ENCODE measurements around the gene SEMA4F. TPM values are rescaled to one million over a fixed set of nuclear protein-coding genes. Genes with fewer than 3 reads are reported as not detected.
"Not testable (repeated sequence)": the region's sequence is repeated elsewhere in the genome, so short reads cannot be mapped to it uniquely, and the experiment has no call there.

The SEMA4F gene
- total and polyA plus RNA-seq, 7 donors: 0.59 to 5.7 (median 2.0) TPM

GRCh38 chr2:74628538-74629105 lies 25.4 kb upstream of the SEMA4F start:
- Histone ChIP-seq H3K4me1 (no peaks in the 10 kb centered on the region), H3K36me3 (ENCODE audit: insufficient read depth in 1 of 2, low read depth in 1 of 2) (no peaks in the 10 kb centered on the region), H3K27ac (no peak overlapping the region), H3K4me3 (no peak overlapping the region), H3K9me3 (no peaks in the 10 kb centered on the region), H3K27me3 (ENCODE audit: insufficient read depth in 3 of 3, low read length in 2 of 3) (no peaks in the 10 kb centered on the region)
- intact Hi-C loops (cut with DNase I): no loop called here
- WGBS, 3 donors: 61 to 72% (median 71%) methylated on average over 3 of the region's 3 CpGs
- TF ChIP-seq CTCF (IDR thresholded peaks at IDR 0.05): no peak
- no peak for DNase-seq
- ATAC-seq: no peak

GRCh38 chr2:74630454-74630853 lies 23.6 kb upstream of the SEMA4F start:
- H3K4me1 ChIP-seq; H3K4me3 ChIP-seq; H3K36me3 ChIP-seq (ENCODE audit: insufficient read depth in 1 of 2, low read depth in 1 of 2); ATAC-seq; H3K27me3 ChIP-seq (ENCODE audit: insufficient read depth in 3 of 3, low read length in 2 of 3); H3K9me3 ChIP-seq; DNase-seq; intact Hi-C loops (cut with DNase I); H3K27ac ChIP-seq: not testable (repeated sequence)
- 91 to 100% (median 94%) methylated on average over 3 of the region's 3 CpGs for WGBS, 3 donors

GRCh38 chr2:74632209-74632938 lies 21.7 kb upstream of the SEMA4F start:
- Histone ChIP-seq H3K4me3 (no peak overlapping the region), H3K4me1 (no peaks in the 10 kb centered on the region), H3K27me3 (ENCODE audit: insufficient read depth in 3 of 3, low read length in 2 of 3) (no peaks in the 10 kb centered on the region), H3K36me3 (ENCODE audit: insufficient read depth in 1 of 2, low read depth in 1 of 2) (no peaks in the 10 kb centered on the region), H3K27ac (no peak overlapping the region), H3K9me3 (no peaks in the 10 kb centered on the region)
- 78 to 93% (median 81%) methylated on average over 3 of the region's 3 CpGs for WGBS, 3 donors
- intact Hi-C loops (cut with DNase I): no loop called here
- no peak for DNase-seq
- ATAC-seq: no peak
- no peak for TF ChIP-seq CTCF (IDR thresholded peaks at IDR 0.05)

- no peaks in the 10 kb centered on the region for H3K9me3 ChIP-seq
- no peaks in the 10 kb centered on the region for H3K36me3 ChIP-seq (ENCODE audit: insufficient read depth in 1 of 2, low read depth in 1 of 2)
- ATAC-seq (no peak), DNase-seq (no peak)
- H3K27me3 ChIP-seq (ENCODE audit: insufficient read depth in 3 of 3, low read length in 2 of 3): no peaks in the 10 kb centered on the region
- TF ChIP-seq CTCF (IDR thresholded peaks at IDR 0.05): no peak
- H3K27ac ChIP-seq: no peak overlapping the region
- no peaks in the 10 kb centered on the region for H3K4me1 ChIP-seq
- no peak overlapping the region for H3K4me3 ChIP-seq
- intact Hi-C loops (cut with DNase I): no loop called here
These were observed 21.1 kb upstream of the SEMA4F start for GRCh38 chr2:74632939-74633312.

GRCh38 chr2:74639550-74639949 lies 14.5 kb upstream of the SEMA4F start:
- DNase-seq (no peak), ATAC-seq (no peak)
- Histone ChIP-seq H3K4me3 (no peak overlapping the region), H3K9me3 (no peaks in the 10 kb centered on the region), H3K27ac (no peak overlapping the region), H3K4me1 (no peaks in the 10 kb centered on the region), H3K27me3 (ENCODE audit: insufficient read depth in 3 of 3, low read length in 2 of 3) (peaks cover 0 to 6% (median 2%) of the 10 kb centered on the region in 3 donors), H3K36me3 (ENCODE audit: insufficient read depth in 1 of 2, low read depth in 1 of 2) (no peaks in the 10 kb centered on the region)
- 91 to 95% (median 93%) methylated on average over 2 of the region's 2 CpGs for WGBS, 3 donors
- no peak for TF ChIP-seq CTCF (IDR thresholded peaks at IDR 0.05)
- intact Hi-C loops (cut with DNase I): no loop called here
